ENCODE results near the gene RTCA.
"Not testable (repeated sequence)": the region's sequence is repeated elsewhere in the genome, so short reads cannot be mapped to it uniquely, and the experiment has no call there.

The RTCA gene

DNA sequence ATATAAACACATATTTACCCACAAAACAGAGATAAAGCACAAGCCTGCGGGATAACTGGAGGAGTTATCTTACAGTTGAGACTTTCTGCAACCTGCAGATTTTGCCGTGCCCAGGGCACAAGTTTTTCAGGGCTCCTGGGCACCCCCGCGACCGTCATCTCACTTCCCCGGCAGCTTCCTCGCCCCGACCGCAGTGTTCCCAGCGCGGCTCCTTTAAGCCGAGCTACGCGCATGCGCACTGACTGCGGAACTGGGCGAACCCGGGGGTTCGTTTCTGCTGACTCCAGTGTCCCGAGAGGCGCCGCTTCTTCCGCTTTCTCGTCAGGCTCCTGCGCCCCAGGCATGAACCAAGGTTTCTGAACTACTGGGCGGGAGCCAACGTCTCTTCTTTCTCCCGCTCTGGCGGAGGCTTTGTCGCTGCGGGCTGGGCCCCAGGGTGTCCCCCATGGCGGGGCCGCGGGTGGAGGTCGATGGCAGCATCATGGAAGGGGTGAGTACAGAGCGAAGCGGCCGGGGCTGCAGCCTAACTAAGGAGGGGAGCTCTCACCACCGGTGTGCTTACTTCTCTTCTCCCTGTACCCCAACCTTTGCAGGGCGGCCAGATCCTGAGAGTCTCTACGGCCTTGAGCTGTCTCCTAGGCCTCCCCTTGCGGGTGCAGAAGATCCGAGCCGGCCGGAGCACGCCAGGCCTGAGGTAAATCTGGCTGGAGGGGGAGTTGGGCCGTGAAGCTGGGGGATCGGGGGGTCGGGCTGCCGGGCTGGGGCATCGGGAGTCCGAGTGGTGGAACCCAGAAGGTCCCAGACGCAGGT lies at the start of gene RTCA:
RTCA (plus strand) TSS at position 286 of the 810 bp plus-strand sequence; CDS start at position 446, 160 bp downstream.
- DNase-seq (ENCODE audit: low spot score) = peak; percentile 90

DNA sequence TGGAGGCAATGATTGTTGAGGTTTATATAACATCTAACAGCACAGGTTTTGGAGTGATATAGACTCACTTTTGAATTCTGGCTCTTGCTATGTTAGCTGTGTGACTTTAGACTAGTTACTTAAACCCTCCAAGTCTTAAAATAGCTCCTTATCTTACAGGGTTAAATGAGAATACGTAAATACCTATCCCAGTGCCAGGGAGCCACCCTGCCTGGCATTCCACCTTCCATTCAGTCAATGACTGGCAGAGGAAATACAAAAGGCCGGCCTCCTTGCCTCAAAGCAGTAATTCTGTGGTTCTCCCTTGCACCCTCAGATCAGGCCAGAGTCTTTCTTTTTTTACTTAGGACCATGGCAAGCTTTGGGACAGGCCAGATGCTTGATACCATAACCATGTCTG lies 48.2 kb upstream of the RTCA start:
- no peak for DNase-seq (ENCODE audit: low spot score)

DNA sequence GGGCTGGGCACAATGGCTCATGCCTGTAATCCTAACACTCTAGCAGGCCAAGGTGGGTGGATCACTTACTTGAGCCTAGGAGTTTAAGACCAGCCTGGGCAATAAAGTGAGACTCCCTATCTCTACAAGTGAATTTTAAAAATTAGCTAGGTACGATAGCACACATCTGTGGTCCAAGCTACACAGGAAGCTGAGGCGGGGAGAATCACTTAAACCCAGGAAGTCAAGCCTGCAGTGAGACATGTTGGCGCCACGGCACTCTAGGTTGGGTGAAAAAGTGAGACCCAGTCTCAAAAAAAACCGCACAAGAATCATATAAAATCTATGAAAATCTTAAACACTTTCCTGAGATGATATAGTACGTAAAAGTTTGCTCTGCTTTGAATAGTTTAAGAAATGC lies 46.6 kb upstream of the RTCA start:
- DNase-seq (ENCODE audit: low spot score) = no peak

DNA sequence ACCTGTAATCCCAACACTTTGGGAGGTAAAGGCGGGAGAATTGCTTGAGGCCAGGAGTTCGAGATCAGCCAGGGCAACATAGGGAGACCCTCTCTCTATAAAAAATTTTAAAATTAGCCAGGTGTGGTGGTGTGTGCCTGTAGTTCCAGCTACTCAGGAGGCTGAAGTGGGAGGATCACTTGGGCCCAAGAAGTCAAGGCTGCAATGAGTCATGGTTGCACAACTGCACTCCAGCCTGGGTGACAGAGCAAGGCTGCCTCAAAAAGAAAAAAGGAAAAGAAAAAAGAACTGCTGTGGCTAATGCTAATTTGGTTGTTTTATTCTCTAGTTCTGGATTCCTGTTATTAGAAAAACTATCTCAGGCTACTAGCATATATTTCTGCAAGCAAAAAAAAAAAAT lies 46.1 kb upstream of the RTCA start:
- no peak for DNase-seq (ENCODE audit: low spot score)

GRCh38 chr1:100222428-100222827 lies 43.6 kb upstream of the RTCA start:
- DNase-seq (ENCODE audit: low spot score) = no peak

DNA sequence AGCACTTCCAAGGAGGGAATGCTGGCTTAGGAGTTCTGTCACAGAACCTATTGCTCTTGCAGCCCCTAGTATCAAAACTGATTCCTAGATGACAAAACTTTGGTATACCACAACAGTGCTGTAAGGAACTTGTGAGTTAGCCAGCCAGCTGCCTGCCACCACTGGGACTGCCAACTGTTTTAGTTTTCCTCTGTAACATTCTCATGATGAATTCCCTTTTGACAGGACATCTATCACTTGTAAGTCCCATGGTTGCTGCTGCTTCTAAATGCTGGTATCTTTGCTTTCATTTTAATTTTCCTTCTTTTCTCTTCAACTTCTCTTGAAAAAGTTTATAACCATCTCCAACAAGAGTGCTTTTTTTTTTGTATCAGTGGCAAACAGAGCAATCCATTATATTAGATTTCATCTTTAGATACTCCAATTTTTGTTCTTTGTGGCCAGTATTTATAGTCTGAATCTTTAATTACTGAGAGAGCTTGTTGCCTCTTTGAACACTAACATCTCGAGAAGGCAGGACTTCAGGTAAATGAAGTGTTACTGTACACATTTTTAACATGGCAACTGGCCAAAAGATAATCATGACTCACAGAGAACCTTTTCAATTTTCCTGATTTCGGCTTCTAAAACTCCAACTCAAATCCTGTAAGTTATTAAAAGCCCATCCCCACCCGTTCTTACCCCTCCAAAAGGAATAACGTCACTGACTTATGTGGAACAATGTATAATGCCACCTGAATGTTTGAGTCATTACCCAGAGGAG lies 36.2 kb upstream of the RTCA start:
- DNase-seq (ENCODE audit: low spot score) = no peak

- no peak for DNase-seq (ENCODE audit: low spot score)
Measured at GRCh38 chr1:100230765-100231164, 35.3 kb upstream of the RTCA start.

GRCh38 chr1:100231721-100232120 lies 34.3 kb upstream of the RTCA start:
- no peak for DNase-seq (ENCODE audit: low spot score)

GRCh38 chr1:100232156-100232555 lies 33.9 kb upstream of the RTCA start:
- DNase-seq (ENCODE audit: low spot score) = no peak

- DNase-seq (ENCODE audit: low spot score) = not testable (repeated sequence)
Measured at GRCh38 chr1:100233566-100233965, 32.5 kb upstream of the RTCA start.

DNA sequence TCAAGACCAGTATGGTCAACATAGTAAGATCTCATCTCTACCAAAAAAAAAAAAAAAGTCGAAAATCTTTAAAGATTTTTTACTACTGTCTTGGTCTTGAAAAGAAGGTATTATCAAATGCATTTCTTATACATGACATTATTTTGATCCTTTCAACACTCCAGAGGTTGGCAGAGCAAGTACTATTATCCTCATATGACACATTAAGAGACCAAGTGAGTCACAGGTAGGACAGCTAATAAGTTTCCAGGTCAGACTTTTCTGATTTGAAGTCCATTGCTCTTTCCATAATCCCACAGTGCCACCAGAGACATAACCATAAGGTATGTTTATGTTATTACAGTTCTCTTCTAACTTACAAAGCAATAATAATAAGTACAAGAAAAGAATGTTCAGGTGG lies 31.6 kb upstream of the RTCA start:
- no peak for DNase-seq (ENCODE audit: low spot score)

DNA sequence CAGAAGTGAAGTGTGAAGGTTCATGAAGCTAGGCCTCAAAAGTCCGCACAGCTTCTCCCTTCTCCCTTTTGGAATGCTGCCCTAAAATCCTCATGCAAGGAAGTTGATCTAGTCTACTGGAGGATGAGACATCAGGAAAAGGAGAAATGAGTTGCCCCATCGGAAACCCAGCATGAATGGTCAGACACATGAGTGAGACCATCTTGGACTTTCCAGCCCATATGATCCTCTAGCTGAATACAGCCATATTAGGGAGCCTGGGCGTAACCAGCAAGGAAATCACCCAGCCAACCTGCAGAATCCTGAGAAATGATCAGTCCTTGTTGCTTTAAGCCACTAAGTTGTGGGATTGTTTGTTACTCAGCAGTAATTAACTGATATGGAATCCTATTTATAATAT lies 28.9 kb upstream of the RTCA start:
- DNase-seq (ENCODE audit: low spot score) = no peak

GRCh38 chr1:100239961-100240360 lies 26.1 kb upstream of the RTCA start:
- no peak for DNase-seq (ENCODE audit: low spot score)

GRCh38 chr1:100240631-100241030 lies 25.4 kb upstream of the RTCA start:
- no peak for DNase-seq (ENCODE audit: low spot score)

GRCh38 chr1:100246738-100247137 lies 19.3 kb upstream of the RTCA start:
- no peak for DNase-seq (ENCODE audit: low spot score)

DNA sequence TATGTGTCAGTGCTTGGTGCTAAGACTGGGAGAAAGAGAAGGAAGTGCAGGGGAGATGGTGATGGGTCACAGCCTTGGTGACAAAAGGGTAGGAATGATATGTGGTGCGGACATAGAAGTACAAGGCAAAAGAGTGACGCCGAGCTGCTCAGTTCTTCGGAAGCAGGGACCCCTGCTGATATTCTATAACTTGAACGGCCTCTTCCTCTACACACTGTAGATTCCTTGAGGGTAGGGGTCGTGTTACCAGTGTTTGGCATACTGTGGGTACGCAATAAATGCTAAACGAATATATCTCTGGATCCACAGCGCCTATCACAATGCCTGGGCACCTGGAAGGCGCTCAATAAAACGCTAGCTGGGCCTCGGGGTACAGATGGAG lies 16.9 kb upstream of the RTCA start:
- DNase-seq (ENCODE audit: low spot score) = no peak

- peak; percentile 92 for DNase-seq (ENCODE audit: low spot score)
Measured at GRCh38 chr1:100249537-100250257, 16.3 kb upstream of the RTCA start, which contains the start of gene DBT. TSS of gene DBT (minus strand) at chr1:100249834. CDS start at chr1:100249820, 14 bp downstream.

DNA sequence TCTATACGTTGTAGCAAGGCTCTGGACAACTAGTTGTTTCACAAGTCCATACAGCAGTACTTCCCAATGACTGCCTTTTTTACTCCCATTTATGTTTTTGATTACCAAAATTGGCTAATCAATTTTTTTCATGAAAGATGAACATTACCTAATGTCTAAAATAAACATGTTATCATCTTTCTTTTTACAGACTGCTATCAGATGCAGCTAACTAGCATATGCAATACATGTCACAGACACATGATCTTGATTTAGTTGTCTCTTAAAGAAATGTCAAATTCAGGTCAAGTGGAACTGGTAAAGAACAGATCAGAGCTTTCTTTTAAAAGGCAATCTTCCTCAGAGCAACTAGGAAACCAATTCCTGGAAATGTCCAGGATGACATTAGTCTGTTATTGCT lies 15.8 kb upstream of the RTCA start:
- DNase-seq (ENCODE audit: low spot score) = no peak

- no peak for DNase-seq (ENCODE audit: low spot score)
Measured at GRCh38 chr1:100250807-100251206, 15.2 kb upstream of the RTCA start.

- no peak for DNase-seq (ENCODE audit: low spot score)
Measured at GRCh38 chr1:100252901-100253300, 13.1 kb upstream of the RTCA start.

- DNase-seq (ENCODE audit: low spot score) = no peak
Measured at GRCh38 chr1:100253552-100253951, 12.5 kb upstream of the RTCA start.

DNA sequence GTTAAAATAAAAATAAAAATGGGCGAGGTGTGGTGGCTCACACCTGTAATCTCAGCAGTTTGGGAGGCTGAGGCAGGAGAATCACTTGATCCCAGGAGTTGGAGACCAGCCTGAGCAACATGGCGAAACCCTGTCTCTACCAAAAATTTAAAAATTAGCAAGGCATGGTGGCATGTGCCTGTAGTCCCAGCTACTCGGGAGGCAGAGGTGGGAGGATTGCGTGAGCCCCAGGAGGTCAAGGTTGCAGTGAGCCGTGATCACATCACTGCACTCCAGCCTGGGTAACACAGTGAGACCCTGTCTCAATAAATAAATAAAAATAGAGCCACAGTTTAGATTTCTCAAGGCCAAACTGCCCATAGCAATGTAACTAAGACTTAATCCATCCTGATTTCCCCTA lies 9.7 kb upstream of the RTCA start:
- DNase-seq (ENCODE audit: low spot score) = not testable (repeated sequence)

DNA sequence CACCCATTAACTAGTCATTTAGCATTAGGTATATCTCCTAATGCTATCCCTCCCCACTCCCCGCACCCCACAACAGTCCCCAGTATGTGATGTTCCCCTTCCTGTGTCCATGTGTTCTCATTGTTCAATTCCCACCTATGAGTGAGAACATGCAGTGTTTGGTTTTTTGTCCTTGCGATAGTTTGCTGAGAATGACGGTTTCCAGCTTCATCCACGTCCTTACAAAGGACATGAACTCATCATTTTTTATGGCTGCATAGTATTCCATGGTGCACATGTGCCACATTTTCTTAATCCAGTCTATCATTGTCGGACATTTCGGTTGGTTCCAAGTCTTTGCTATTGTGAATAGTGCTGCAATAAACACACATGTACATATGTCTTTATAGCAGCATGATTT lies 7.6 kb upstream of the RTCA start:
- not testable (repeated sequence) for DNase-seq (ENCODE audit: low spot score)

Measured in SW480 (cell line).